NT2/D1 (cell line): Measurements from ENCODE around the gene DNMT1.

ENCODE experiments used
- DNase-seq: peaks from one replicate; pipeline ENCODE4 v3.0.0-alpha.2; 2011; ENCODE audit warnings: low read depth, low spot score
- H3K27me3 ChIP-seq: 2 replicates; pipeline ENCODE4 v1.6.0; 2011; ENCODE audit warnings: mild to moderate bottlenecking; ENCODE audit not compliant: insufficient read length, insufficient read depth
- H3K36me3 ChIP-seq: 2 replicates; pipeline ENCODE4 v1.6.1; 2011; ENCODE audit warnings: mild to moderate bottlenecking, low read length, mixed read lengths; ENCODE audit not compliant: insufficient read depth, insufficient read length
- H3K4me1 ChIP-seq: 2 replicates; pipeline ENCODE4 v1.5.1; 2011; ENCODE audit not compliant: insufficient read depth, insufficient read length
- H3K4me3 ChIP-seq: 2 replicates; pipeline ENCODE4 v1.5.1; 2011; ENCODE audit warnings: low read depth; ENCODE audit not compliant: insufficient read length
- H3K9ac ChIP-seq: 2 replicates; pipeline ENCODE4 v1.6.0; 2011; ENCODE audit warnings: low read depth; ENCODE audit not compliant: insufficient read length
- H3K9me3 ChIP-seq: 2 replicates; pipeline ENCODE4 v1.5.1; 2011; ENCODE audit warnings: mild to moderate bottlenecking, low read length; ENCODE audit not compliant: insufficient read depth
- SUZ12 ChIP-seq: IDR thresholded peaks from 2 replicates; pipeline ENCODE4 v1.6.1; 2011; ENCODE audit not compliant: insufficient read length, insufficient read depth; ENCODE audit errors: extremely low read depth
- YY1 ChIP-seq: IDR thresholded peaks from 2 replicates; pipeline ENCODE4 v1.6.1; 2011; ENCODE audit not compliant: insufficient read length, insufficient read depth
- ZNF274 ChIP-seq: IDR thresholded peaks from 2 replicates; pipeline ENCODE4 v1.6.1; 2011; ENCODE audit warnings: mild to moderate bottlenecking, low read depth, low read length

Gene DNMT1

DNA sequence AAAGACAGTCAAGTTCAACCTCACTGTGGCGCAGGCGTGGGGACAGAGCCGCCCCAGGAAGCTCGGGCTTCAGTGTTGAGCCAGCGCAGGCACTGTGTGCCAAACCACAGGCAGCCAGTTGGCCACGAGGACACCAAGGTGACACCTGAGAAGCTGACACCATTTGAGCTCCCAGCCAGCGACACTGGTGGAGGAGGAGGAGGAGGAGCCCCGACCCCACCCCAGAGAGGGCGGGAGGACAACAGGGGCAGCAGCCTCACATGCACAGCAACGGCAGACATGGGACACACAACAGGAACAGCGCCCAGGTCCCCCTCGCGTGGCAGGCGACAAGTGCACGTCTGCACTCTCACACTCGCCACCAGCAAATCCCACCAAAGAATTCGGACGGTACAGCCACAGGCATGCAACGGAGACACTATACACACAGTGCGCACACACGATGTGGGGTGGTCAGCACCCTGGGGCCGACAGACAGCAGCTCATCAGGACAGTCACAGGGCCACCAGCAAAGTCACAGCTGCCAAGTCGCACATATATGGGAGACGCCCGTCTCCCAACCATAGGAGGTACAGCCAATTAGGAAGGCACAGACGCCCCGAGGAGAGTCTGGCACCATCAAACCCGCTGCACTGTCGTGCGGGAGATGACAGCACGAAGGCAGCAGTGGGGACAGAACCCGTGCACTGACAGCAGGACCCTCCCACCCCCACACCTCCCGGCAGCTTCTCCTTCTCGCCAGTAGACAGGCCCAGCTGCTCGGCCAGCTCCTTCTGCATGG lies 78.5 kb downstream of the DNMT1 start:
- Histone ChIP-seq H3K9ac (no peak overlapping the region), H3K27me3 (no peaks in the 10 kb centered on the region), H3K4me3 (no peak overlapping the region), H3K36me3 (peaks cover 69% of the 10 kb centered on the region), H3K4me1 (peaks cover 27% of the 10 kb centered on the region), H3K9me3 (no peaks in the 10 kb centered on the region)
- TF ChIP-seq ZNF274 (no peak), SUZ12 (no peak), YY1 (no peak)
- no peak for DNase-seq

DNA sequence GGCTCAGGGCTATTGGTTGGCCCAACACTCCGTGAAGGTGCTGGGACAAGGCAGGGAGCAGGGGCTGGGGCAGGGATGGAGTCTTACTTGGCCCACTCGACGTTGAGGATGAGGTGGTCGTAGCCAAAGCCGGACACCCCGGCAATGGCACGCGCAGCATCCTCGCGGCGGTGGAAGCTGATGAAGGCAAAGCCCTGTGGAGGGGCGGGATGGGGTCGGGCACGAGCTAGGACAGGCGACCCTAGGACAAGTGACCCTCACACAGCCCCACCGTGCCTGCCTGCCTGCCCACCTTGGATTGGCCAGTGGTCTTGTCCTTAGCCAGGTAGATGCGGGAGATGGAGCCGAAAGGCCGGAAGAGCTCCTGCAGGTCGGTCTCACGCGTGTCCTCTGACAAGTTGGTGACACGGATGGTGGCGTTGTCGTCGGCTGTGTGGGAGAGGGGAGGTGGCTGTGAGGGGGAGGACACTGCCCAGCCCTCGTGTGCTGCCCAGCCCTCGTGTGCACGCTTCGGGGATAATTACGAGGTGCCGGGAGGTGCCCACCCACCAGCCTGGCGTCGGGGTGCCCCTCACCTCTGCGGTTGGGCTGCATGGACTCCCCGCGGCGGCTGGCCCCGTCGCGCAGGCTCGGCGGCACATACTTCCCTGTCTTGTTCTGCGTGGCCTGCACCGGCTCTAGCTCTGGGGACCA lies 79.2 kb downstream of the DNMT1 start:
- peaks cover 29% of the 10 kb centered on the region for H3K4me1 ChIP-seq
- peak overlapping the region; percentile 50 for H3K9ac ChIP-seq
- H3K9me3 ChIP-seq, result no peaks in the 10 kb centered on the region
- H3K36me3 ChIP-seq, result peaks cover 77% of the 10 kb centered on the region
- no peak for DNase-seq
- H3K4me3 ChIP-seq, result no peak overlapping the region
- TF ChIP-seq SUZ12 (no peak), ZNF274 (no peak), YY1 (no peak)
- no peaks in the 10 kb centered on the region for H3K27me3 ChIP-seq

DNA sequence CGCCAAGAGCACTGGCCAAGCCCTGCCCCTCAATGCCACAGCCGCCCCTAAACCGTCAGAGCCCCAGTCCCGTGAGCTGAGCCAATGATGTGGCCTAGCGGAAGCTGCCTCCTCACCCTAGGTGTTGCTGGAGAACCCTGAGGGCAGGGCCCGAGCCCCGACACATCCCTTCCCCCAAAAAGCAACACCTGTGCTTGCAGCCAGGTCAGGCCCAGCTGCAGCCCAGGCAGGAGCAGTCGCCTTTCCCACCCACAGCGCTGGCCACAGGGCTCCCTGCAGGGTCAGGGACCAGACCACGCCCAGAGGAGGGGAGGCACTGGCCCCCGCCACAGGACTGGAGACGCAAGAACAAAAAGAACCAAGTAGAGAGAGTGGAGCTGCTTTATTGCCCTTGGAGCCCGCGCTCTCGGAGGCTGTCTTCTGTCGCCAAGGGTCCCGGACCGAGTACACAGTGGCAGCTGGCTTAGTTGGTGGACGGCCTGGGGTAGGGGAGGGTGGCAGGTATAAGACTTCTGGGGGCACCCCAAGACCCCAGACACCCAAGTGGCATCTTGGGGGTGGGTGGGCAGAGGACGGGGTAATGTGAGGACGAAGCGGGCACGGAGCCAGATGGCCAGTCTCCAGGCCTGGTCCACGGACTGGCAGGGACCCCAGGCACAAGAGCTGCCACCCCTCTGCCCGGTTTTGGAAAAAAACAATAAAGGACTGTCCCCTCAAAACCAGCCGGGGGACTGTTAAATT lies 79.9 kb downstream of the DNMT1 start:
- H3K9ac ChIP-seq, result peak overlapping the region; percentile 50
- TF ChIP-seq YY1, result no peak
- H3K4me1 ChIP-seq, result peaks cover 31% of the 10 kb centered on the region
- no peaks in the 10 kb centered on the region for H3K27me3 ChIP-seq
- H3K9me3 ChIP-seq, result no peaks in the 10 kb centered on the region
- peaks cover 84% of the 10 kb centered on the region for H3K36me3 ChIP-seq
- DNase-seq, result no peak
- no peak overlapping the region for H3K4me3 ChIP-seq

DNA sequence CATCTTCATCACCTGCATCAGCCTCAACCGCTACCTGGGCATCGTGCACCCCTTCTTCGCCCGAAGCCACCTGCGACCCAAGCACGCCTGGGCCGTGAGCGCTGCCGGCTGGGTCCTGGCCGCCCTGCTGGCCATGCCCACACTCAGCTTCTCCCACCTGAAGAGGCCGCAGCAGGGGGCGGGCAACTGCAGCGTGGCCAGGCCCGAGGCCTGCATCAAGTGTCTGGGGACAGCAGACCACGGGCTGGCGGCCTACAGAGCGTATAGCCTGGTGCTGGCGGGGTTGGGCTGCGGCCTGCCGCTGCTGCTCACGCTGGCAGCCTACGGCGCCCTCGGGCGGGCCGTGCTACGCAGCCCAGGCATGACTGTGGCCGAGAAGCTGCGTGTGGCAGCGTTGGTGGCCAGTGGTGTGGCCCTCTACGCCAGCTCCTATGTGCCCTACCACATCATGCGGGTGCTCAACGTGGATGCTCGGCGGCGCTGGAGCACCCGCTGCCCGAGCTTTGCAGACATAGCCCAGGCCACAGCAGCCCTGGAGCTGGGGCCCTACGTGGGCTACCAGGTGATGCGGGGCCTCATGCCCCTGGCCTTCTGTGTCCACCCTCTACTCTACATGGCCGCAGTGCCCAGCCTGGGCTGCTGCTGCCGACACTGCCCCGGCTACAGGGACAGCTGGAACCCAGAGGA lies 80.6 kb downstream of the DNMT1 start:
- H3K36me3 ChIP-seq, result peaks cover 88% of the 10 kb centered on the region
- H3K27me3 ChIP-seq, result no peaks in the 10 kb centered on the region
- H3K4me1 ChIP-seq, result peaks cover 31% of the 10 kb centered on the region
- H3K9ac ChIP-seq, result peak overlapping the region; percentile 46
- DNase-seq, result no peak
- H3K9me3 ChIP-seq, result no peaks in the 10 kb centered on the region
- TF ChIP-seq SUZ12 (no peak), YY1 (no peak), ZNF274 (no peak)
- no peak overlapping the region for H3K4me3 ChIP-seq

DNA sequence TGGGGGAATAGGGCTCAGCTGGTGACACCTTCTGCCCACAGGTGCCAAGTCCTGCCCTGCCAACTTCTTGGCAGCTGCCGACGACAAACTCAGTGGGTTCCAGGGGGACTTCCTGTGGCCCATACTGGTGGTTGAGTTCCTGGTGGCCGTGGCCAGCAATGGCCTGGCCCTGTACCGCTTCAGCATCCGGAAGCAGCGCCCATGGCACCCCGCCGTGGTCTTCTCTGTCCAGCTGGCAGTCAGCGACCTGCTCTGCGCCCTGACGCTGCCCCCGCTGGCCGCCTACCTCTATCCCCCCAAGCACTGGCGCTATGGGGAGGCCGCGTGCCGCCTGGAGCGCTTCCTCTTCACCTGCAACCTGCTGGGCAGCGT lies 81.2 kb downstream of the DNMT1 start:
- Histone ChIP-seq H3K9ac (no peak overlapping the region), H3K9me3 (no peaks in the 10 kb centered on the region), H3K4me1 (peaks cover 28% of the 10 kb centered on the region), H3K27me3 (no peaks in the 10 kb centered on the region), H3K4me3 (no peak overlapping the region), H3K36me3 (peaks cover 88% of the 10 kb centered on the region)
- no peak for DNase-seq
- TF ChIP-seq ZNF274, result no peak
- TF ChIP-seq SUZ12, result no peak
- no peak for TF ChIP-seq YY1

DNA sequence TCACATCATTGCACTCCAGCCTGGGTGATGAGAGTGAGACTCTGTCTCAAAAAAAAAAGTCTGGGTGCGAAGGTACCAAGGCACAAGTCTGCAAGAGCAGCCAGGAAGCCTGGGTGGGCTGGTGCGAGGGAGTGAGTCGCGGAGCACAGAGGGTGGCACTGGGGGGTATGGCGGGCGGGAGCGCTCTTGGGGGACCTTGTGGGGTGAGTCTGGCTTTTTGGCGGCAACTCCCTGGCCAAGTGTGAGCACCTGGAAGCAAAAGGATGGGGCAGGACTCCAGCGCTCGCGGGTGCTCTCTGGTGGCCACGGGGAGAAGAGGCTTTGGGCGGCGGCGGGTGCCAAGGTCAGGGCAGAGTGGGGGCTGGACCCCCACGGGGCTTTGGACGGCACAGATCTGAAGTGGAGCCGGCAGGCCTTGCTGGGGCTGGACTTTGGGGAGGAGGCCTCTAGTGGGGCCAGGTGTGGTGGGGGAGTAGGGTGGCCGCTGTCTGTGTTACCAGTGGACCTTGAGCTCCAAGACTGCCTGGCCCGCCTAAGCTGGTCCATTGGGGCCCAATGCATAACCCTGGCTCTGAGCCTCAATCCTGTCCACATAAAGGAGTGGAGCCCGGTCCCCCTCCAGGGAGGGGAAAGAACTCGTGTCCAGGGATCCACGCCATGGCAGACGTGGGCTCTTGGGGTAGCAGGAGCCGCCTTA lies 81.7 kb downstream of the DNMT1 start:
- Histone ChIP-seq H3K36me3 (peaks cover 90% of the 10 kb centered on the region), H3K4me3 (no peak overlapping the region), H3K27me3 (no peaks in the 10 kb centered on the region), H3K9ac (no peak overlapping the region), H3K9me3 (no peaks in the 10 kb centered on the region), H3K4me1 (peaks cover 30% of the 10 kb centered on the region)
- TF ChIP-seq YY1, result no peak
- no peak for TF ChIP-seq ZNF274
- DNase-seq, result no peak
